HepG2 (cell line): ENCODE results near the gene FIBCD1. TPM values are rescaled to one million over a fixed set of nuclear protein-coding genes. Genes with fewer than 3 reads are reported as not detected.

ENCODE experiments used
- ATAC-seq: fragments of 200-7000 bp; cut with Tn5 transposase; 3 replicates; pipeline ENCODE4 v1.9.1; 2020; ENCODE audit warnings: mild to moderate bottlenecking, moderate library complexity
- BruUV-seq: library from RNA; stranded (reverse); fragments of 400-500 nt; replicated peaks from 2 replicates; lab custom pipeline; 2021; lab: Mats Ljungman, UMichigan
- CTCF ChIA-PET: fragments of 300-600 bp; formaldehyde crosslinking; extraction: SDS; loops from one replicate; lab custom pipeline; 2021; ENCODE audit warnings: low total read pairs, inconsistent platforms, low intra/inter-chr PET ratio; lab: Yijun Ruan, JAX
- POLR2A ChIA-PET: fragments of 350-600 bp; sonication (Branson Sonifier 250); formaldehyde crosslinking; loops from one replicate; lab custom pipeline; 2020; ENCODE audit warnings: antibody characterized with exemption, inconsistent platforms; lab: Yijun Ruan, JAX
- DNase-seq: peaks from one replicate; pipeline ENCODE4 v3.0.0-alpha.2; 2015; ENCODE audit warnings: low spot score
- FAIRE-seq: peaks from 3 replicates; lab custom pipeline; 2011; peaks lifted over from hg19 to GRCh38; lab: Jason Lieb, UNC
- H2AFZ ChIP-seq: one replicate; pipeline ENCODE4 v1.6.1; 2011; ENCODE audit warnings: low read length, inconsistent platforms
- H3K27ac ChIP-seq: fragments of 300-600 bp; 3 replicates; pipeline ENCODE4 v1.8.0; 2011; ENCODE audit warnings: mixed run types, mild to moderate bottlenecking, mixed read lengths, low read length, inconsistent platforms; ENCODE audit not compliant: insufficient read depth; ENCODE audit errors: extremely low read length
- H3K27me3 ChIP-seq, 2 experiments: fragments of 200-600 bp in 1 of 2; 2 replicates in 1 of 2; 3 replicates in 1 of 2; pipeline versions ENCODE4 v1.6.0 to v1.8.0; 2011; ENCODE audit warnings: low read length in 2 of 2, mild to moderate bottlenecking in 2 of 2, moderate library complexity in 2 of 2, inconsistent platforms in 1 of 2; ENCODE audit not compliant: insufficient read depth in 2 of 2, control insufficient read depth in 1 of 2
- H3K36me3 ChIP-seq, 2 experiments: fragments of 200-600 bp in 1 of 2; replicated peaks in 1 of 2; 2 replicates in 1 of 2; 3 replicates in 1 of 2; pipeline versions ENCODE4 v1.5.1 to v1.8.0; 2011; ENCODE audit warnings: low read length in 2 of 2, inconsistent platforms in 1 of 2; ENCODE audit not compliant: insufficient read depth in 2 of 2, control insufficient read depth in 1 of 2
- H3K4me1 ChIP-seq: 2 replicates; pipeline ENCODE4 v1.5.1; 2012; ENCODE audit warnings: low read length, inconsistent platforms; ENCODE audit not compliant: insufficient read depth
- H3K4me2 ChIP-seq: 2 replicates; pipeline ENCODE4 v1.6.0; 2011; ENCODE audit warnings: low read depth, low read length, inconsistent platforms
- H3K4me3 ChIP-seq, 3 experiments: fragments of 200-600 bp in 1 of 3; sonication (generic), shearing (Covaris generic) in 1 of 3; replicated peaks in 1 of 3; 2 replicates each; pipeline ENCODE4 v1.5.1; 2011 to 2016; ENCODE audit warnings: low read length in 3 of 3, inconsistent platforms in 2 of 3, low read depth in 2 of 3, mild to moderate bottlenecking in 2 of 3, control low read depth in 1 of 3, mixed read lengths in 1 of 3; ENCODE audit not compliant: insufficient read depth in 1 of 3
- H3K79me2 ChIP-seq: one replicate; pipeline ENCODE4 v1.6.1; 2011; ENCODE audit warnings: low read length, inconsistent platforms; ENCODE audit not compliant: insufficient read depth
- H3K9ac ChIP-seq: 2 replicates; pipeline ENCODE4 v1.6.0; 2011; ENCODE audit warnings: mild to moderate bottlenecking, low read depth, low read length, inconsistent platforms; ENCODE audit not compliant: insufficient read depth
- H3K9me3 ChIP-seq: 2 replicates; pipeline ENCODE4 v1.5.1; 2012; ENCODE audit warnings: mild to moderate bottlenecking, low read length
- H4K20me1 ChIP-seq: 2 replicates; pipeline ENCODE4 v1.6.0; 2011; ENCODE audit warnings: inconsistent platforms, mild to moderate bottlenecking, low read length, moderate library complexity; ENCODE audit not compliant: insufficient read depth
- AGO2 ChIP-seq: fragments of 200-400 bp; formaldehyde crosslinking; optimal IDR thresholded peaks from 2 replicates; pipeline ENCODE3; 2017; ENCODE audit warnings: mild to moderate bottlenecking, low read depth, low read length, moderate library complexity
- FOXJ3 ChIP-seq: sonication (generic); formaldehyde crosslinking; IDR thresholded peaks from 2 replicates; pipeline ENCODE4 v1.4.0; 2020; ENCODE audit warnings: missing genetic modification reagents, mild to moderate bottlenecking, borderline replicate concordance
- NR0B2 ChIP-seq: sonication (generic); formaldehyde crosslinking; IDR thresholded peaks from 2 replicates; pipeline ENCODE4 v1.4.0; 2020; ENCODE audit warnings: mild to moderate bottlenecking, missing genetic modification reagents
- POLR2G ChIP-seq: fragments of 200-400 bp; formaldehyde crosslinking; IDR thresholded peaks from 2 replicates; pipeline ENCODE4 v1.6.1; 2018; ENCODE audit warnings: mild to moderate bottlenecking, low read depth, low read length, moderate library complexity
- RBAK ChIP-seq: sonication (generic); formaldehyde crosslinking; IDR thresholded peaks from 2 replicates; pipeline ENCODE4 v1.5.1; 2020; ENCODE audit warnings: mild to moderate bottlenecking, missing genetic modification reagents
- RBM22 ChIP-seq: fragments of 200-400 bp; formaldehyde crosslinking; optimal IDR thresholded peaks from 2 replicates; pipeline ENCODE3; 2017; ENCODE audit warnings: mild to moderate bottlenecking, low read length, moderate library complexity
- RELA ChIP-seq: sonication (generic); formaldehyde crosslinking; IDR thresholded peaks from 2 replicates; pipeline ENCODE4 v1.4.0; 2020; ENCODE audit warnings: missing genetic modification reagents
- SP1 ChIP-seq, 2 experiments: fragments of 450-650 bp in 1 of 2; sonication (generic) in 1 of 2; formaldehyde crosslinking in 1 of 2; IDR thresholded peaks; 2 replicates each; pipeline versions ENCODE4 v1.4.0 to v1.6.1; 2016 to 2020; ENCODE audit warnings: missing genetic modification reagents in 1 of 2
- STAG1 ChIP-seq: sonication (generic); formaldehyde crosslinking; IDR thresholded peaks from 2 replicates; pipeline ENCODE4 v1.4.0; 2020; ENCODE audit warnings: missing genetic modification reagents
- ZBTB38 ChIP-seq: sonication (generic); formaldehyde crosslinking; IDR thresholded peaks from 2 replicates; pipeline ENCODE4 v1.5.1; 2020; ENCODE audit warnings: mild to moderate bottlenecking, missing genetic modification reagents
- ZMYM2 ChIP-seq: sonication (generic); formaldehyde crosslinking; IDR thresholded peaks from 2 replicates; pipeline ENCODE4 v1.8.0; 2022; ENCODE audit warnings: mild to moderate bottlenecking, missing genetic modification reagents
- WGBS: methylation state at CpG from one replicate; pipeline ENCODE4 v1.1.6; 2017; ENCODE audit warnings: low lambda C conversion rate; 5-methylcytosine and 5-hydroxymethylcytosine counted together
- in situ Hi-C: cut with HindIII; loops from 2 replicates; pipeline ENCODE4 v1.10.0; 2017; ENCODE audit warnings: low pct_unique_long_range_greater_than_20kb; ENCODE audit not compliant: extremely low pct_ligation_motif_present
- intact Hi-C: fragments of 100-400 bp; cut with micrococcal nuclease; formaldehyde crosslinking; loops from one replicate; pipeline ENCODE4 v1.10.0; 2022; ENCODE audit not compliant: unreplicated experiment
- polyA plus RNA-seq, 8 experiments: library from polyadenylated mRNA; depleted of rRNA in 3 of 8; stranded (reverse) in 7 of 8; unstranded in 1 of 8; fragments of >200 nt; fragmentation: Illumina TruSeq in 4 of 8; extraction: Trizol in 4 of 8; gene quantifications; 2 replicates each; pipeline versions ENCODE4 v1.2.1 to v1.2.3, GENCODE V29; 2011 to 2016; ENCODE audit warnings: low read depth in 4 of 8, missing spikeins in 1 of 8, mixed read lengths in 1 of 8; ENCODE audit not compliant: insufficient read depth in 1 of 8
- total RNA-seq, 5 experiments: library from RNA; depleted of rRNA; stranded (reverse); fragments of >200 nt; fragmentation: Illumina TruSeq; extraction: Trizol; gene quantifications; 2 replicates each; pipeline ENCODE4 v1.2.3, GENCODE V29; 2016; ENCODE audit warnings: low read depth in 1 of 5
- TF ChIP-seq, protein P1 (sequence below): sonication (generic); formaldehyde crosslinking; IDR thresholded peaks from 2 replicates; pipeline ENCODE4 v1.5.0; 2020; ENCODE audit warnings: mild to moderate bottlenecking, missing genetic modification reagents, moderate library complexity
- TF ChIP-seq, protein P2 (sequence below): sonication (generic); formaldehyde crosslinking; IDR thresholded peaks from 2 replicates; pipeline ENCODE4 v1.5.0; 2020; ENCODE audit warnings: missing genetic modification reagents

FIBCD1 gene
- total and polyA plus RNA-seq, 2 of the 13 experiments (the other 11 are each of a cell fraction or from before 2014, with no cell fraction given): 0.55 to 0.89 TPM

DNA sequence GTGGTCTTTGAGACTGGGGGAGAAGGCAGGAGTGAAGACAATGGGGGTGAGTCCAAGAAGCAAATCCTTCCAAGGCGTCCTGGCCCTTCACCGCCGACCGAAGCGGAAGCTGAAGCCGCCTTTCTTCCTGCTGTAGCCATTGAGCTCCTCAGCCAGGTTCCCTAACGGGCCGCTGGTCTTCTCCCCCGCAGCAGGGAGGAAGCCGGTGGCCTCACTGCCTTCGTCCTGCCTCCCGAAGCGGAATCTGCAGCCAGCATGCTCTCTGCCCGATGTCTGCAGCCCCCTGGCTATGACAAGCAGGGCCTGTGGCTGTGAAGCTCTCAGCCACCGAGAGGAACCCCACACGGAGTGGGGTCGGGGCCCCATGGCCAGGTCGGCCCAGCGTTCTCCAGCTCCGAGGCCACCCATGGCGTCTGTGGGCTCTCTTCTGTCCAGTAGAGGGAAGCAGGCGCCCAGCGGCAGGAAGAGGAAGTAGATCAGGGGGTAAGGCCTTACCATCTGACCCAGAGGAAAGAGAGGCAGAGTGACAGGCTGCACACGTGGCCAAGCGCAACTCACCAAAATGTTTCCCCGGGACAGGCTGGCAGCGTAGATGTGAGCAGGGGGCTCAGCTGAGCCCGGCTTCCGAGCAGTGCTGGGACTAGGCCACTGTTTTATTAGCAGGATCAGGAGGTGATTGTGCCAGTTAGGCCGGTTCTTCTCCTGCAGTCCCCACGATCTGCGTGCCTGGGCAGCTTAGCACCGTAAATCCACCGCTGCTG, 45.5 kb downstream of the FIBCD1 start:
- ATAC-seq (peak; percentile 10), FAIRE-seq (no peak), DNase-seq (no peak)
- peaks cover 1 to 12% of the 10 kb centered on the region in 2 experiments; a peak in 2 of 5 replicates for H3K36me3 ChIP-seq
- H3K27ac ChIP-seq: no peak overlapping the region
- H3K79me2 ChIP-seq: no peaks in the 10 kb centered on the region
- intact Hi-C loops (no loop called here), in situ Hi-C loops (loop anchor here (10.0 kb wide), 1 partner anchor 101 kb away; no protein-coding TSS in a partner anchor)
- BruUV-seq: no TSS peak
- H3K9me3 ChIP-seq: no peaks in the 10 kb centered on the region
- no peaks in the 10 kb centered on the region for H4K20me1 ChIP-seq
- no peak overlapping the region for H3K4me2 ChIP-seq
- peaks cover 6 to 24% of the 10 kb centered on the region in 2 experiments; a peak in 3 of 5 replicates for H3K27me3 ChIP-seq
- no peak overlapping the region for H3K9ac ChIP-seq
- no peak overlapping the region for H3K4me3 ChIP-seq
- H2AFZ ChIP-seq: no peak overlapping the region
- 95% methylated on average over 21 of the region's 34 CpGs for WGBS
- CTCF ChIA-PET: no interaction called here
- POLR2A ChIA-PET: no interaction called here
- TF ChIP-seq POLR2G (0 out of 2 replicates have a peak, but pooled peaks have one; percentile 40), FOXJ3 (CRISPR knock-in tag) (no peak), AGO2 (peak; percentile 58), ZBTB38 (CRISPR knock-in tag) (no peak), RELA (CRISPR knock-in tag) (no peak), RBAK (no peak), RBM22 (peak; percentile 29), STAG1 (CRISPR knock-in tag) (peak; percentile 37; the same call in 1 of the 2 replicates), NR0B2 (CRISPR knock-in tag) (no peak), SP1 (IDR thresholded peaks at IDR 0.05) (no peak), SP1 (CRISPR knock-in tag; IDR thresholded peaks at IDR 0.05) (no peak), ZMYM2 (CRISPR knock-in tag) (no peak)
- TF ChIP-seq, protein P1, sequence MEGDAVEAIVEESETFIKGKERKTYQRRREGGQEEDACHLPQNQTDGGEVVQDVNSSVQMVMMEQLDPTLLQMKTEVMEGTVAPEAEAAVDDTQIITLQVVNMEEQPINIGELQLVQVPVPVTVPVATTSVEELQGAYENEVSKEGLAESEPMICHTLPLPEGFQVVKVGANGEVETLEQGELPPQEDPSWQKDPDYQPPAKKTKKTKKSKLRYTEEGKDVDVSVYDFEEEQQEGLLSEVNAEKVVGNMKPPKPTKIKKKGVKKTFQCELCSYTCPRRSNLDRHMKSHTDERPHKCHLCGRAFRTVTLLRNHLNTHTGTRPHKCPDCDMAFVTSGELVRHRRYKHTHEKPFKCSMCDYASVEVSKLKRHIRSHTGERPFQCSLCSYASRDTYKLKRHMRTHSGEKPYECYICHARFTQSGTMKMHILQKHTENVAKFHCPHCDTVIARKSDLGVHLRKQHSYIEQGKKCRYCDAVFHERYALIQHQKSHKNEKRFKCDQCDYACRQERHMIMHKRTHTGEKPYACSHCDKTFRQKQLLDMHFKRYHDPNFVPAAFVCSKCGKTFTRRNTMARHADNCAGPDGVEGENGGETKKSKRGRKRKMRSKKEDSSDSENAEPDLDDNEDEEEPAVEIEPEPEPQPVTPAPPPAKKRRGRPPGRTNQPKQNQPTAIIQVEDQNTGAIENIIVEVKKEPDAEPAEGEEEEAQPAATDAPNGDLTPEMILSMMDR (CRISPR knock-in tag): peak; percentile 37; the same call in 1 of the 2 replicates
- TF ChIP-seq, protein P2, sequence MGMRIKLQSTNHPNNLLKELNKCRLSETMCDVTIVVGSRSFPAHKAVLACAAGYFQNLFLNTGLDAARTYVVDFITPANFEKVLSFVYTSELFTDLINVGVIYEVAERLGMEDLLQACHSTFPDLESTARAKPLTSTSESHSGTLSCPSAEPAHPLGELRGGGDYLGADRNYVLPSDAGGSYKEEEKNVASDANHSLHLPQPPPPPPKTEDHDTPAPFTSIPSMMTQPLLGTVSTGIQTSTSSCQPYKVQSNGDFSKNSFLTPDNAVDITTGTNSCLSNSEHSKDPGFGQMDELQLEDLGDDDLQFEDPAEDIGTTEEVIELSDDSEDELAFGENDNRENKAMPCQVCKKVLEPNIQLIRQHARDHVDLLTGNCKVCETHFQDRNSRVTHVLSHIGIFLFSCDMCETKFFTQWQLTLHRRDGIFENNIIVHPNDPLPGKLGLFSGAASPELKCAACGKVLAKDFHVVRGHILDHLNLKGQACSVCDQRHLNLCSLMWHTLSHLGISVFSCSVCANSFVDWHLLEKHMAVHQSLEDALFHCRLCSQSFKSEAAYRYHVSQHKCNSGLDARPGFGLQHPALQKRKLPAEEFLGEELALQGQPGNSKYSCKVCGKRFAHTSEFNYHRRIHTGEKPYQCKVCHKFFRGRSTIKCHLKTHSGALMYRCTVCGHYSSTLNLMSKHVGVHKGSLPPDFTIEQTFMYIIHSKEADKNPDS (CRISPR knock-in tag): no peak
- TF ChIP-seq, all 625 proteins: peak for 5
- H3K4me1 ChIP-seq: no peaks in the 10 kb centered on the region
